ENCODE results near the gene HOXA9. TPM values are rescaled to one million over a fixed set of nuclear protein-coding genes. Genes with fewer than 3 reads are reported as not detected.

The HOXA9 gene
- total RNA-seq, 1 experiment from 2014 or later = 29.9 TPM

DNA sequence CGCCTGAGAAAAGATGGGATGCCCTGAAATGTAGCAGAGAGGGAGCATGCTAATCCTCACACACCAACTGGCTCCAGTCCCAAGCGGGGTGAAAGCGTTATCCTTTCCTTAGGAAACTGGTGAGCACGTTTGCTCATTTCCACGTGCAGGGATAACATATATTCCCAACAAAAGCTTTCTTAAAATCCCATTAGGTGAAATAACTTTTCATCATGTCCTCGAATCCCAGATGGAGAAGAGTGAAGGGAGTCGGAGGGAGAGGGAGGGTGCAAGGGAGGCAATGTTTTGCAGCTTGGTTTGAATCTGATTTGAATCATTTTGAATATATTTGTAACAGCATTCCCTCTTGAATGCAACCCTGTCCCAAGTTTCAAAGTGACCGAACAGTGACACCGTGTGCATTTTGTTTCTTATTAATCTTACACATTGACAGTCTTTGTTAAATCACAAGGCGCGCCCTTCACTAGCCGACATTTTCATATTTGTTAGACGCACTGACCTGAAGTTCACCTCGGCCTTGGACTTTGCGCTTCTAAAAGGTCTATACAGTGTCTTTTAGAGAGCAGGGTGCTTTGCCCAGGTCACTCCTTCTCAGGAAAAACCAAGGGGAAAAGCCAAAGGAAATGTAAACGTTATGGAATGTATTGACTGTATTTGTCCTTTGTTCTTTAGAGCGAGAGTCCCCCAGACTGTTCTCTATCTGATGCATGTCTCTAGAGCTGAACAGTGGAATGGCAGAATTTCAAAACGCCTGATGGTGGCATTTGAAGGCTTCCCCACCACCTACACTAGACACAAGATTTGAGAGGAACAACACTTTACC lies 31.7 kb downstream of the HOXA9 start:
- H3K27me3 ChIP-seq = no peaks in the 10 kb centered on the region
- H3K36me3 ChIP-seq = peaks cover 7% of the 10 kb centered on the region; the same call in 1 of the 2 replicates
- no peak overlapping the region for H3K4me3 ChIP-seq
- no peaks in the 10 kb centered on the region for H3K9me3 ChIP-seq
- no peak for DNase-seq

GRCh38 chr7:27132978-27133377 lies 32.4 kb downstream of the HOXA9 start:
- Histone ChIP-seq H3K36me3 (peaks cover 10% of the 10 kb centered on the region; the same call in 1 of the 2 replicates), H3K4me3 (no peak overlapping the region), H3K27me3 (no peaks in the 10 kb centered on the region), H3K9me3 (no peaks in the 10 kb centered on the region)
- no peak for DNase-seq

- Histone ChIP-seq H3K27me3 (no peaks in the 10 kb centered on the region), H3K36me3 (peaks cover 10% of the 10 kb centered on the region; the same call in 1 of the 2 replicates), H3K4me3 (no peak overlapping the region), H3K9me3 (no peaks in the 10 kb centered on the region)
- no peak for DNase-seq
Observed at GRCh38 chr7:27132214-27132613, 33.1 kb downstream of the HOXA9 start.

- Histone ChIP-seq H3K4me3 (peak overlapping the region; percentile 66), H3K9me3 (no peaks in the 10 kb centered on the region), H3K27me3 (no peaks in the 10 kb centered on the region), H3K36me3 (peaks cover 10% of the 10 kb centered on the region; the same call in 1 of the 2 replicates)
- no peak for DNase-seq
Observed at GRCh38 chr7:27131390-27131819, 33.9 kb downstream of the HOXA9 start.

DNA sequence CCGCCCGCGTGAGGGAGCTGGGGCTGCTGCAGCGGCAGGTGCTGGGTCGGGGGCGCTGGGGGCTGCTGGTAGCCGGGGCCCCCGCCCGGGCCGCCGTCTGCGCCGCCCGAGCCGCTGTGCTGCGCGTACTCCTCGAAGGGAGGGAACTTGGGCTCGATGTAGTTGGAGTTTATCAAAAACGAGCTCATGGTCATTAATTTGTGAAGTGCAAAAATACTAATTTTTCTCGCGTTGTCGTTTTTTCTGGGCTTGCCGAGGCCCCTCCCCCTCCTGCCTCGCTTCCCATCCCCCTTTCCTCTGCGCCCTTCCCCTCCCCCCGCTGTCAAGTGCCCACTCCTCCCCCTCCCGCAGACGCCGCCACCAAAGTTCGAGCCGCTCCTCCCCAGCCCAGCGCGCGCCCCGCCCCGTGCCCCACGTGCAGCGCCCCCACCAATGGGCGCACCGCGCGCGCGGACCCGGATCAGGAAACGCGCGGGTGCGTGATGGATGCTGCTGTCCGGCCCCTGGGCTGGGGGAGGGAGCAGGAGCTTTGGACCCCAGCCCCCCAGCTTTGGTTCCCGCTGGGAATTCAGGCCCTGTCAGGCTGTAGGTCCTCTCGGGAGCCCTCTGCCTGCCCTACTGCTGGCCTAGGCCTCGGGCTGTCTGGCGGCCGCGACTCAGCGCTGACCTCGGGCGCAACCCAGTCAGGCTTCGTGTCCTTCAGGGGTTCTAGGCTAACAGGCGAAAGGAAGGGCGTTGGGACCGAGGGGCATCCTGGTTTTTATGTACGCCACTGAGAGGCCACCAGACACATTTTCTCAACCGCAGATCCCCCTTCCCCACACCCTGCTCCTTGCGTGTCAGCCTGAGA lies 34.6 kb downstream of the HOXA9 start, which contains the start of gene HOXA4:
HOXA4 (minus strand) TSS at position 218 of the 850 bp plus-strand sequence; CDS start at position 194, 24 bp downstream.
- Histone ChIP-seq H3K4me3 (peak within 1 kb of the TSS; percentile 66), H3K9me3 (no peaks in the 10 kb centered on the region), H3K36me3 (peaks cover 10% of the 10 kb centered on the region; the same call in 1 of the 2 replicates), H3K27me3 (no peaks in the 10 kb centered on the region)
- DNase-seq = peak; percentile 93

GRCh38 chr7:27129729-27130539 lies 35.4 kb downstream of the HOXA9 start:
- Histone ChIP-seq H3K9me3 (no peaks in the 10 kb centered on the region), H3K36me3 (peaks cover 10% of the 10 kb centered on the region; the same call in 1 of the 2 replicates), H3K27me3 (no peaks in the 10 kb centered on the region), H3K4me3 (peak overlapping the region; percentile 66)
- DNase-seq = peak; percentile 63

DNA sequence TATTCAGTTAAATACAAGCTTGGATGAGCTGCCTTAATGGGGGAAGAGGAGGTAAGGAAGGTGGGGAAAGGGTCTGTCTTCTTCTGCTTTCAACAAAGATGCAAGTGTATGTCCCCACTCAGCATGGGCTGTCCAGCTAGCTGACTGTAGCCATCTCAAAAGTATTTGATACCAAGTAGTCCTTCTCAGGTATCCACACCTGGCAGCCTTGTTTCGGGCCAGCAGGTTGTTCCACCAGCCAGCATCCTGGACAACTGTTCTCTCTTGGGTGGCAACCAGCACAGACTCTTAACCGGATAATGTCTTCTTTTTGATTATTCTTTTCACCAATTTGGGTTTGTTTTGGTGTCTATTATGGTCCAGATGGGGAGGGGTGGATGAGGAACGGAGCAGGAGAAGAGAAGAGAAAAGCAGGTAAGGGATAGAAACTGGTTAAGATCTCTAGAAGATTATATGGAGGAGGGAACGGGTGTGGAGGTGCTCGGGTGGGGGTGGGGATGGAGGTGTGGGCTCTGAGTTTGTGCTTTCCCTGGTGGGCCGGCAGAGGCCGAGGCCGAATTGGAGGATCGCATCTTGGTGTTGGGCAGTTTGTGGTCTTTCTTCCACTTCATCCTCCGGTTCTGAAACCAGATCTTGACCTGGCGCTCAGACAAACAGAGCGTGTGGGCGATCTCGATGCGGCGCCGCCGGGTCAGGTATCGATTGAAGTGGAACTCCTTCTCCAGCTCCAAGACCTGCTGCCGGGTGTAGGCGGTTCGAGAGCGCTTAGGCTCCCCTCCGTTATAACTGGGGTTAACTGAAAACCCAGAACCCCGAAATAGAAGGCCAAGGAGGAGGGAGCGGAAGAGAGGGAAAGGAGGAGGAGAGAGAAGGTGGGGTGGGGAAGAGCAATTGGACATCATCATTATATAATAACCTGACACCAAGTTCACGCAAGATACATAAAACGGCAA lies 36.3 kb downstream of the HOXA9 start:
- DNase-seq = no peak
- Histone ChIP-seq H3K9me3 (no peaks in the 10 kb centered on the region), H3K27me3 (no peaks in the 10 kb centered on the region), H3K36me3 (peaks cover 10% of the 10 kb centered on the region; the same call in 1 of the 2 replicates), H3K4me3 (peak overlapping the region; percentile 66)

DNA sequence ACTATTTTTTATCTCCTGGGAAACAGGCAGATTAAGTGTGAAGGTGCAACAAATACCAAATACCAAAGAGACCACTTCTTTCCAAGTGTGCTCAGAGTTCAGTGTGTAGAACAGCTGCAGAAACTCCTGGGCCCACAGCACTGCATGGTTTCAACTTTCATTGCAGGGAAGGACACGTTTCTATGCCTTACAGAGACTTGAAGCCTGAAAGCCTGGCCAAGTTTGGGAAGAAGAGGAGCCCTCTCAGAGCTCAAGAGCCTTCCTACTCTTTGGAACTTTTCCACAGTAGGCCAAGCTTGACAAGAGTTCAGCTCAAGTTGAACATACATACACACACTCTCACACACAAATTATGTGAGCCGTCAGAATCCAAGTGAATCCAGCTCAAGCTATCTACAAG lies 37.3 kb downstream of the HOXA9 start:
- no peak for DNase-seq
- Histone ChIP-seq H3K4me3 (no peak overlapping the region), H3K9me3 (no peaks in the 10 kb centered on the region), H3K27me3 (no peaks in the 10 kb centered on the region), H3K36me3 (peaks cover 10% of the 10 kb centered on the region; the same call in 1 of the 2 replicates)

DNA sequence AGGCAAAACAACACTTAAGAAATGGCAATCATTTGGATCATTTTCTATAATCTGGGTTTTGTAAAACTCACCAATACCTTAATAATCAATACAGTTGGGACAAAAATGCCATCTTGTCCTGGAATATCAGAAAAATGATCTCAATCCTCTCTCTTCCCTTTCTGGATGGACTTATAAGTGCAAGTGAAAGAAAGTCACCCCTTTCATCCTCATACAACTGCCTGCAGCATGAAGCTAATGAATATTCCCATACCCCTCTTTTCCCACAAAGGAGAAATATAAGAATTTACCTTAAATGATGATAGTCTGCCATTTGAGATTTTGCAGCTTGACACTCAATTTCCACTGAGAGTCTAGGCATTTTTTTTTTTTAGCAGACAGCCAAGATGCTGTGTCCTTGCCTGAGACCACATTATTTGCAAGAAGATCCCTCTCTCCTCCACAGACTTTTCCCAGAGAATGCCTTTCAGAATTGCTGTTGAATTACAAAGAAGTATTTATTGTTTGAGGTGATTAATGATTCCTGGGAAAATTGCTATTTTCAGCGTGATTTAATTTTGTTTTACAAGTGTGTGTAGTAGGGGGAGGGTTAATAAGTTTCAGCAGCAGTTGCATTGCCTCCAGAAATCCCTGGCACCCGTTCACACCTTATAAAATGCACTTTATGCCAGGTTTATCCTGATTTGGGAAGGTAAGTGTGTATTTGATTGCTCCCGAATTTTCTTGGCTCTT lies 38.6 kb downstream of the HOXA9 start:
- Histone ChIP-seq H3K9me3 (no peaks in the 10 kb centered on the region), H3K36me3 (peaks cover 10% of the 10 kb centered on the region; the same call in 1 of the 2 replicates), H3K4me3 (no peak overlapping the region), H3K27me3 (no peaks in the 10 kb centered on the region)
- DNase-seq = no peak

GRCh38 chr7:27125986-27126394 lies 39.3 kb downstream of the HOXA9 start:
- no peak for DNase-seq
- H3K27me3 ChIP-seq = no peaks in the 10 kb centered on the region

DNA sequence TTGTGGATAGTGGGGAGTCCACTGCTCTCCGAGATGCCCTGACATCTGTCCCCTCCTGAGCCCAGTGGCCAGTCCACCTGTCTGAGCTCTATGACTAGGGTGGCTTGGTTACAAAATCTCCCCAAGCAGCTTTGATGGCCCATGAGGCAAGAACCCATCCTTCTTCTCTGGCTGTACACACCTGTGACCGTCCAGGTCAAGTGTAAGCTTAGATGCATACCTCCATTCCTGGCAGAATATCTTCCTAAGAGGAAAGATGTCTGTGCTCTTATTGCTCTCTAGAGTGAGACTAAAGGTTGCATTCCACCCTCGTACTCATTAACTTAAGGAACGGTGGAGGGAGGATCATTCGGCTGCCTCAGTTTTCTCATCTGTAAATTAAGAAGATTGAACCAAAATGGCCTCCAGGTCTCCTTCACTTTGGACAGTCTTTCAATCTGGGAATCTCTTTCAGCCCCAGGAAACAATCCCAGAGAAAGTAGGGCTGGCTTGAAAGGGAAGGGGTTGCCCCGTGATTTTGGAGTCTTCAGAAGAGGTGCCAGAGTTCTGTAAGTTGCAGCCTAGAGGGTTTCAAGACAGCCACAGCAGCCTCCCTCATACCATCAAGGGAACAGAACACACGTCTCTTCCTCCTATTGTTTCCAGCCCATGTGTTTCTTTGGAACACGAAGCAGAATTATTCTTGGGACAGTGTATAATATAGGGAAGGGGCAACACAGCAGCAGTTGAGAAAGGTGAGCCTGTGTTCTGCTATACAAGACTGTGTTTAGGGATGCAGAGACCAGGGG lies 40.2 kb downstream of the HOXA9 start:
- DNase-seq = no peak
- Histone ChIP-seq H3K27me3 (no peaks in the 10 kb centered on the region), H3K4me3 (no peak overlapping the region), H3K36me3 (peaks cover 10% of the 10 kb centered on the region; the same call in 1 of the 2 replicates), H3K9me3 (no peaks in the 10 kb centered on the region)

More at GRCh38 chr7:27125986-27126394, 39.3 kb downstream of the HOXA9 start:
- Histone ChIP-seq H3K9me3 (no peaks in the 10 kb centered on the region), H3K4me3 (no peak overlapping the region), H3K36me3 (peaks cover 10% of the 10 kb centered on the region; the same call in 1 of the 2 replicates)

GRCh38 chr7:27124096-27124901 lies 41.0 kb downstream of the HOXA9 start:
- no peak for DNase-seq
- peaks cover 9% of the 10 kb centered on the region; the same call in 1 of the 2 replicates for H3K36me3 ChIP-seq
- H3K4me3 ChIP-seq = no peak overlapping the region

GRCh38 chr7:27123477-27124053 lies 41.8 kb downstream of the HOXA9 start:
- no peak overlapping the region for H3K4me3 ChIP-seq
- no peaks in the 10 kb centered on the region for H3K9me3 ChIP-seq
- H3K36me3 ChIP-seq = peaks cover 2% of the 10 kb centered on the region; the same call in 1 of the 2 replicates
- DNase-seq = no peak
- no peaks in the 10 kb centered on the region for H3K27me3 ChIP-seq

More at GRCh38 chr7:27124096-27124901, 41.0 kb downstream of the HOXA9 start:
- Histone ChIP-seq H3K9me3 (no peaks in the 10 kb centered on the region), H3K27me3 (no peaks in the 10 kb centered on the region)
